Measurements from ENCODE around the gene CASZ1. TPM values are rescaled to one million over a fixed set of nuclear protein-coding genes. Genes with fewer than 3 reads are reported as not detected.

CASZ1 gene
- total RNA-seq, 4 donors from 2014 or later: 22.1 to 47.4 (median 28.0) TPM

GRCh38 chr1:10736634-10737586 lies 59.5 kb downstream of the CASZ1 start:
- Histone ChIP-seq H3K27me3 (no peaks in the 10 kb centered on the region), H3K36me3 (no peaks in the 10 kb centered on the region), H3K4me1 (peaks cover 0 to 32% (median 3%) of the 10 kb centered on the region in 3 donors), H3K27ac (peak overlapping the region in 2 of 4 donors; percentile 37 to 53), H3K9me3 (no peaks in the 10 kb centered on the region), H3K4me3 (peak overlapping the region in 1 of 2 donors; percentile 14)
- ATAC-seq: peak; percentile 36
- WGBS, 2 donors (ENCODE audit: low coverage in 1 of 2): 26 to 60% methylated on average over 7 of the region's 27 CpGs
- TF ChIP-seq EP300 (IDR thresholded peaks at IDR 0.05) (no peak), CTCF (IDR thresholded peaks at IDR 0.05) (no peak), POLR2A (IDR thresholded peaks at IDR 0.05) (no peak), POLR2AphosphoS5 (IDR thresholded peaks at IDR 0.05) (no peak)

GRCh38 chr1:10735563-10736305 lies 60.7 kb downstream of the CASZ1 start:
- Histone ChIP-seq H3K4me3 (no peak overlapping the region), H3K9me3 (no peaks in the 10 kb centered on the region), H3K27ac (no peak overlapping the region), H3K27me3 (no peaks in the 10 kb centered on the region), H3K36me3 (no peaks in the 10 kb centered on the region), H3K4me1 (peaks cover 0 to 32% (median 3%) of the 10 kb centered on the region in 3 donors)
- ATAC-seq: no peak
- no peak for TF ChIP-seq EP300 (IDR thresholded peaks at IDR 0.05)
- no peak for TF ChIP-seq CTCF (IDR thresholded peaks at IDR 0.05)
- no peak for TF ChIP-seq POLR2AphosphoS5 (IDR thresholded peaks at IDR 0.05)
- TF ChIP-seq POLR2A (IDR thresholded peaks at IDR 0.05): no peak
- 43 to 50% methylated on average over 1 to 3 of the region's 11 CpGs for WGBS, 2 donors (ENCODE audit: low coverage in 1 of 2)

- TF ChIP-seq POLR2A (IDR thresholded peaks at IDR 0.05): no peak
- no peak for TF ChIP-seq CTCF (IDR thresholded peaks at IDR 0.05)
- no peak for TF ChIP-seq EP300 (IDR thresholded peaks at IDR 0.05)
- TF ChIP-seq POLR2AphosphoS5 (IDR thresholded peaks at IDR 0.05): no peak
- ATAC-seq: no peak
Observed at GRCh38 chr1:10734962-10735544, 61.4 kb downstream of the CASZ1 start.

GRCh38 chr1:10734375-10734774 lies 62.1 kb downstream of the CASZ1 start:
- 58 to 67% methylated on average over 5 to 6 of the region's 6 CpGs for WGBS, 2 donors (ENCODE audit: low coverage in 1 of 2)
- no peaks in the 10 kb centered on the region for H3K27me3 ChIP-seq

More at GRCh38 chr1:10734962-10735544, 61.4 kb downstream of the CASZ1 start:
- 59 to 63% methylated on average over 7 to 22 of the region's 24 CpGs for WGBS, 2 donors (ENCODE audit: low coverage in 1 of 2)
- Histone ChIP-seq H3K27me3 (no peaks in the 10 kb centered on the region), H3K4me1 (peaks cover 0 to 32% (median 3%) of the 10 kb centered on the region in 3 donors), H3K27ac (no peak overlapping the region), H3K9me3 (no peaks in the 10 kb centered on the region), H3K36me3 (no peaks in the 10 kb centered on the region), H3K4me3 (no peak overlapping the region)

More at GRCh38 chr1:10734375-10734774, 62.1 kb downstream of the CASZ1 start:
- ATAC-seq: no peak
- H3K27ac ChIP-seq: no peak overlapping the region
- H3K4me1 ChIP-seq: peaks cover 0 to 32% (median 3%) of the 10 kb centered on the region in 3 donors
- TF ChIP-seq CTCF (IDR thresholded peaks at IDR 0.05) (no peak), EP300 (IDR thresholded peaks at IDR 0.05) (no peak), POLR2A (IDR thresholded peaks at IDR 0.05) (no peak), POLR2AphosphoS5 (IDR thresholded peaks at IDR 0.05) (no peak)
- no peak overlapping the region for H3K4me3 ChIP-seq
- H3K36me3 ChIP-seq: no peaks in the 10 kb centered on the region
- H3K9me3 ChIP-seq: no peaks in the 10 kb centered on the region
